ENCODE measurements around the gene SKP2. TPM values are rescaled to one million over a fixed set of nuclear protein-coding genes. Genes with fewer than 3 reads are reported as not detected.

Gene SKP2
- total RNA-seq, 4 donors from 2014 or later = 12.0 to 20.1 (median 14.7) TPM

DNA sequence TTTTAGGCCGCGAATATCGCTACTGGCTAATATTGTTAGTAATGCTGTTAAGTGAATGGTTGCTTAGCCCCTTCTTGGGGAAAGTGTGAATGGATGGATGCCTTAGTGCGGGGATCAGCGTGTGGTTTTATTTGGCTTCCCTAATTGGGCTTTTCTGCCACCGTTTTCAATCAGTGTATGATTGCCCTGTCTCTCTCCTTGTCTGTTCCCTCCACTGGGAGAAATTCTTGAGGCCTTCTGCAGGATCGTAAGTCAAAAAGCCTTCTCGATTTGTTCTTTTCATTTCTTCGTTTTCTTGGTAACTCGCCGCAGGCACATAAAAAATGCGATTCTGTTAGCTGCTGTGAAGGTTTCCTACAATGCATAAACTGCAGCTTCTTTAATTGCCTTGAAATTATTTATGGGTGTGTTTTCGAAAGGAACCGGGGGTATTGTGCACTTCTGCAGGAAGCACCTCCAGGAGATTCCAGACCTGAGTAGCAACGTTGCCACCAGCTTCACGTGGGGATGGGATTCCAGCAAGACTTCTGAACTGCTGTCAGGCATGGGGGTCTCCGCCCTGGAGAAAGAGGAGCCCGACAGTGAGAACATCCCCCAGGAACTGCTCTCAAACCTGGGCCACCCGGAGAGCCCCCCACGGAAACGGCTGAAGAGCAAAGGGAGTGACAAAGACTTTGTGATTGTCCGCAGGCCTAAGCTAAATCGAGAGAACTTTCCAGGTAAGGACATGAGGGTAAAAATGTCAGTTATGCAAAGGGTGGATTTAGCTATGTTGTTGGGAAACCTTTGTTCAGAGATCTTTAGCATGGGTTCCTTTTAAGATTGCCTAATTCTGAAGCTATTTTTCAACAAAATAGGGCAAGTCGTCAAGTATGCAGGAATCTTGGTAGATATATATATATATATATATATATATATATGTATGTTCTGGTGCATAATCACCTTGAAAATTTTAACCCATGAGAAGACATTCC is 700 bp downstream of the SKP2 start:
- DNase-seq (ENCODE audit: low spot score in 2 of 2) = no peak
- WGBS, 2 donors = 2 to 4% methylated on average over 24 of the region's 24 CpGs

DNA sequence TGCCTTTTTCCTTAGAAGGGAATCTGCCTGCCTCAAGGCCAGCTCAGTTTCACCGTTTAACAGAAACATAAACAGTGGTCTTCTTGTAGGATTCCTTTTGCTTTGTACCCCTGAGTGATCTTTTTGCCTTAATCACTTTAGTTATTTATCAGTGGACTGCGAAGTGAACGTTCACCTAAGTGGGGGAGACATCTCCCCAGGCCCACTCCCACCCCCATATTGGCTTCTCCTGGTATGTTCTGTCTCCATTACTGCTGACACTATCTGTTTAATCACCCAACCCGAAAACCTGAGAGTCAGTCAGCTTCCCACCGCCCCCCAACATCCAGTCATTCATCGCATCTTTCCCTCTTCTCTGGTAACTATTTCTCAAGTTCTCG is 1.4 kb downstream of the SKP2 start:
- 62 to 65% methylated on average over 7 of the region's 7 CpGs for WGBS, 2 donors
- Histone ChIP-seq H3K27ac (peak overlapping the region in 1 of 4 donors; percentile 3), H3K4me1 (peaks cover 0 to 54% (median 12%) of the 10 kb centered on the region in 4 donors)

More for the DNA sequence above, 700 bp downstream of the SKP2 start:
- Histone ChIP-seq H3K27me3 (no peaks in the 10 kb centered on the region), H3K4me1 (peaks cover 0 to 54% (median 12%) of the 10 kb centered on the region in 4 donors), H3K36me3 (peaks cover 0 to 36% (median 0%) of the 10 kb centered on the region in 3 donors), H3K4me3 (peak overlapping the region; percentile 62 to 97 (median 87)), H3K27ac (peak overlapping the region in 2 of 4 donors; percentile 9 to 83), H3K9me3 (no peaks in the 10 kb centered on the region)
- TF ChIP-seq, protein P1, sequence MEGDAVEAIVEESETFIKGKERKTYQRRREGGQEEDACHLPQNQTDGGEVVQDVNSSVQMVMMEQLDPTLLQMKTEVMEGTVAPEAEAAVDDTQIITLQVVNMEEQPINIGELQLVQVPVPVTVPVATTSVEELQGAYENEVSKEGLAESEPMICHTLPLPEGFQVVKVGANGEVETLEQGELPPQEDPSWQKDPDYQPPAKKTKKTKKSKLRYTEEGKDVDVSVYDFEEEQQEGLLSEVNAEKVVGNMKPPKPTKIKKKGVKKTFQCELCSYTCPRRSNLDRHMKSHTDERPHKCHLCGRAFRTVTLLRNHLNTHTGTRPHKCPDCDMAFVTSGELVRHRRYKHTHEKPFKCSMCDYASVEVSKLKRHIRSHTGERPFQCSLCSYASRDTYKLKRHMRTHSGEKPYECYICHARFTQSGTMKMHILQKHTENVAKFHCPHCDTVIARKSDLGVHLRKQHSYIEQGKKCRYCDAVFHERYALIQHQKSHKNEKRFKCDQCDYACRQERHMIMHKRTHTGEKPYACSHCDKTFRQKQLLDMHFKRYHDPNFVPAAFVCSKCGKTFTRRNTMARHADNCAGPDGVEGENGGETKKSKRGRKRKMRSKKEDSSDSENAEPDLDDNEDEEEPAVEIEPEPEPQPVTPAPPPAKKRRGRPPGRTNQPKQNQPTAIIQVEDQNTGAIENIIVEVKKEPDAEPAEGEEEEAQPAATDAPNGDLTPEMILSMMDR (IDR thresholded peaks at IDR 0.05) = no peak
- TF ChIP-seq POLR2A (IDR thresholded peaks at IDR 0.05) (no peak), EP300 (IDR thresholded peaks at IDR 0.05) (no peak)

DNA sequence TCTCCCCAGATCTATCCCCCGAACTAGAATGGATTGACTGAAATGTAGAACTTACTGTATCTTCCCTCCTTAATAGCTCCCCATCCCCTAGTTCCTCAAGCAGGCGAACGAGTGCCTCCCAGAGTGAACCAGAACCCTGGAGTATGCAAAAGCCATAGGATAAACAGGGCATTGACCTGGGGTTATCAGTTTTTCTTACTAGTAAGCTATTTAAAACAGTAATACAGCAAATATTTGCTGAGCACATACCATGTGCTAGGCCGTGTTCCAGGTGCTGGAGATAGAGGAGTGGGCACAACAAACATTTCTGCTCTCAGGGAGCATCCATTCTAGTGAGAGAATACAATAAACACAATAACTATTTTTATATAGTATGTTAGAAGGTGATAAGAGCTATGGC is 1.8 kb downstream of the SKP2 start:
- Histone ChIP-seq H3K27ac (no peak overlapping the region), H3K4me1 (peaks cover 0 to 51% (median 12%) of the 10 kb centered on the region in 4 donors), H3K9me3 (no peaks in the 10 kb centered on the region), H3K4me3 (no peak overlapping the region), H3K36me3 (peaks cover 0 to 47% (median 0%) of the 10 kb centered on the region in 3 donors), H3K27me3 (no peaks in the 10 kb centered on the region)
- DNase-seq (ENCODE audit: low spot score in 2 of 2) = no peak
- TF ChIP-seq, protein P1 (IDR thresholded peaks at IDR 0.05) = no peak
- TF ChIP-seq EP300 (IDR thresholded peaks at IDR 0.05) (no peak), POLR2A (IDR thresholded peaks at IDR 0.05) (no peak)
- 80% methylated on average over 4 of the region's 4 CpGs for WGBS, 2 donors

More for the DNA sequence above, 1.4 kb downstream of the SKP2 start:
- Histone ChIP-seq H3K27me3 (no peaks in the 10 kb centered on the region), H3K9me3 (no peaks in the 10 kb centered on the region), H3K36me3 (peaks cover 0 to 43% (median 0%) of the 10 kb centered on the region in 3 donors), H3K4me3 (peak overlapping the region in 1 of 4 donors; percentile 83)
- TF ChIP-seq POLR2A (IDR thresholded peaks at IDR 0.05) (no peak), EP300 (IDR thresholded peaks at IDR 0.05) (no peak)
- TF ChIP-seq, protein P1 (IDR thresholded peaks at IDR 0.05) = no peak
- DNase-seq (ENCODE audit: low spot score in 2 of 2) = no peak

DNA sequence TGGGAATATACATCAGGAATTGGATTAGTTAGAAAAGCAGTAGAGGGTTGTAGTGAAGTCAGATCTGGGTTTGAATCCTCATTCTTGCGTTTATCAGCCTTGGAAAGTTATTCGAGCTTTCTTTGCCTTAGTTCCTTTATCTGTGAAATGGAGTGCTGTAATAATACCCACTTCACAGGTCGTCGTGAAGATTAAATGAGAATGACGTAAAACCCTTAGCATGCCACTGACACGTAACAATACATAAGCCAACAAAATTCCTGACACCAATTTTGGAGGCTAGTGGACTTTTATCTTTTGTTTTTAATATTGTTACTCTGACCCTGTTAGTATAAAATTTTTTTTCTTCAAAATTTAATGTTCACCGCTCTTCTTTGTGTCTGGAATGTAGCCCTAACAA is 3.4 kb downstream of the SKP2 start:
- TF ChIP-seq POLR2A (IDR thresholded peaks at IDR 0.05) = no peak
- no peak for TF ChIP-seq EP300 (IDR thresholded peaks at IDR 0.05)
- TF ChIP-seq, protein P1 (IDR thresholded peaks at IDR 0.05) = no peak
- Histone ChIP-seq H3K9me3 (no peaks in the 10 kb centered on the region), H3K4me3 (no peak overlapping the region), H3K27ac (no peak overlapping the region), H3K27me3 (no peaks in the 10 kb centered on the region), H3K36me3 (peaks cover 0 to 63% (median 0%) of the 10 kb centered on the region in 3 donors), H3K4me1 (peaks cover 0 to 41% (median 9%) of the 10 kb centered on the region in 4 donors)
- DNase-seq (ENCODE audit: low spot score in 2 of 2) = no peak
- 82% methylated on average over 7 of the region's 7 CpGs for WGBS, 2 donors

DNA sequence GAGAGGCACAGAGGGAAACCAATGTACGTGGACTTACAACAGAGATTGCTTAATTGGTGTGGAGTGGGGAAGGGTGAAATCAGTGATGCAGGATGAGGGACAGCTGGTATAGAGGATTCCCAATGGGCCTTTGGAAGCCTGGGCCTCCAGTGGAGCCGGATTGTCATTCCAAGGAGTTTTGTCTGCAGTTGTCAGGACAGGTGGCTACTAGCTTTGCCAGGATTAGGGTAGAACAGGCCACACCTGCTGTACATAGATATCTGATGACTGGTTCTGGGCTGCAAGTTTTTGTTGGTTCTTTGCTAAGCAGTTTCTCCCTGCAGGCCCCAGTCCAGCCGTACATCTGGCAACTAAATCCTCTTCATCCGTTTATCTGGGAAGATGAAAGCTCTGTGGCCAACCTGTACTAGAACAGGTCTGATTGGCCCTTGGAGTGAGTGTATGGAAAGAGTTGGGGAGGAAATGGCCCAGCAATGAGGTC is 4.2 kb downstream of the SKP2 start:
- WGBS, 2 donors = 47 to 61% methylated on average over 4 of the region's 4 CpGs
- Histone ChIP-seq H3K4me3 (no peak overlapping the region), H3K4me1 (peaks cover 0 to 37% (median 5%) of the 10 kb centered on the region in 4 donors), H3K27me3 (no peaks in the 10 kb centered on the region), H3K27ac (no peak overlapping the region), H3K36me3 (peaks cover 0 to 72% (median 0%) of the 10 kb centered on the region in 3 donors), H3K9me3 (no peaks in the 10 kb centered on the region)
- no peak for TF ChIP-seq POLR2A (IDR thresholded peaks at IDR 0.05)
- TF ChIP-seq EP300 (IDR thresholded peaks at IDR 0.05) = no peak
- TF ChIP-seq, protein P1 (IDR thresholded peaks at IDR 0.05) = no peak
- DNase-seq (ENCODE audit: low spot score in 2 of 2) = no peak
